Measurements from ENCODE around the gene GID4.

DNA sequence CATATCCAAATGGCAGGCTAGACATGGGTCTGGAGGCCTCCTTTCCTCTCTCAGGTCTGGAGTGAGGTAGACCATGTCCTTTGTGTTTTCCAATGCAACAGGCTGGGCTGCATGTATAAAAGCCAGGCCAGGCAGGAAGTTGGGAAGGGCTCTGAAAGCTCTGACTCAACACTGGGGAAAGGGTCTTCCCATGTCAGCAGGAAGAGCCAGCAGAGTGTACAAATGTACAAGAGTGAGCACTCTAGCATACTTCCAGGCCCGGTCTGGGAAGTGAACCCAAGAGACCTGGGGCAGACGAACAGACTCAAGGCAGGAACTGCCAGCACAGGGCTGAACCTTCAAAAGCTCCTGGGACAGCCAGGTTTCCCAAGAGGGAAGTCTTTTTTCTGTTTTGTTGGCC, 7.3 kb upstream of the GID4 start:
- TF ChIP-seq ZBTB7A (IDR thresholded peaks at IDR 0.05; ENCODE audit: low read depth), result no peak
- no peak for TF ChIP-seq EP300 (IDR thresholded peaks at IDR 0.05; ENCODE audit: borderline replicate concordance)
- TF ChIP-seq CEBPB (IDR thresholded peaks at IDR 0.05), result no peak
- TF ChIP-seq, protein P1, sequence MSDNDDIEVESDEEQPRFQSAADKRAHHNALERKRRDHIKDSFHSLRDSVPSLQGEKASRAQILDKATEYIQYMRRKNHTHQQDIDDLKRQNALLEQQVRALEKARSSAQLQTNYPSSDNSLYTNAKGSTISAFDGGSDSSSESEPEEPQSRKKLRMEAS (IDR thresholded peaks at IDR 0.05), result no peak
- no peak for TF ChIP-seq YY1 (IDR thresholded peaks at IDR 0.05; ENCODE audit: low read depth)
